Kidney (tissue), 14 donors: ENCODE data around the gene PTEN. TPM values are rescaled to one million over a fixed set of nuclear protein-coding genes. Genes with fewer than 3 reads are reported as not detected.

Experiments used
- DNase-seq, 5 donors: peaks; one replicate each; pipeline ENCODE4 v3.0.0-alpha.2; 2013 to 2020
- FAIRE-seq: peaks from 2 replicates; lab custom pipeline; 2012; peaks lifted over from hg19 to GRCh38; lab: Jason Lieb, UNC
- H3K27ac ChIP-seq, 2 donors: one replicate each; pipeline ENCODE4 v1.7.0; 2013; ENCODE audit warnings: low read depth in 2 of 2, low read length in 2 of 2, inconsistent platforms in 1 of 2
- H3K27me3 ChIP-seq: one replicate; pipeline ENCODE4 v1.7.1; 2013; ENCODE audit warnings: low read length, inconsistent platforms; ENCODE audit not compliant: control insufficient read depth, insufficient read depth
- H3K36me3 ChIP-seq, 3 donors: one replicate each; pipeline versions ENCODE4 v1.7.0 to v1.7.1; 2013; ENCODE audit warnings: low read length in 3 of 3, control low read depth in 1 of 3, inconsistent platforms in 1 of 3; ENCODE audit not compliant: insufficient read depth in 3 of 3, control insufficient read depth in 2 of 3
- H3K4me1 ChIP-seq, 3 donors: one replicate each; pipeline versions ENCODE4 v1.7.0 to v1.7.1; 2013; ENCODE audit warnings: low read length in 3 of 3, inconsistent platforms in 1 of 3, low read depth in 1 of 3; ENCODE audit not compliant: control insufficient read depth in 2 of 3, insufficient read depth in 2 of 3
- H3K4me3 ChIP-seq, 3 donors: one replicate each; pipeline versions ENCODE4 v1.7.0 to v1.8.1; 2013; ENCODE audit warnings: low read length in 3 of 3, control low read depth in 1 of 3, inconsistent platforms in 1 of 3
- H3K9ac ChIP-seq, 3 donors: one replicate each; pipeline versions ENCODE4 v1.7.0 to v1.7.1; 2013; ENCODE audit warnings: low read length in 3 of 3, control low read depth in 1 of 3, inconsistent platforms in 1 of 3
- H3K9me3 ChIP-seq, 3 donors: one replicate each; pipeline versions ENCODE4 v1.7.0 to v1.7.1; 2013; ENCODE audit warnings: low read length in 3 of 3, control low read depth in 1 of 3, inconsistent platforms in 1 of 3; ENCODE audit not compliant: control insufficient read depth in 2 of 3, insufficient read depth in 1 of 3
- CTCF ChIP-seq: IDR thresholded peaks from 3 replicates; pipeline ENCODE4 v1.5.1; 2012; ENCODE audit warnings: mild to moderate bottlenecking, moderate library complexity, borderline replicate concordance; ENCODE audit not compliant: insufficient read depth; ENCODE audit errors: extremely low read depth
- intact Hi-C: fragments of 100-400 bp; cut with DNase I; formaldehyde crosslinking; loops from one replicate; pipeline ENCODE4 v1.11.1; 2022
- polyA plus RNA-seq: library from polyadenylated mRNA; stranded (reverse); fragments of 350-450 nt; fragmentation: Illumina TruSeq; extraction: RNeasy Lipid Tissue Mini Kit (QIAGEN cat#74804); gene quantifications from one replicate; pipeline ENCODE4 v1.2.3, GENCODE V29; 2014; ENCODE audit warnings: low read depth, low replicate concordance; ENCODE audit not compliant: insufficient read depth
- total RNA-seq: library from RNA; stranded (reverse); fragmentation: NEBNext Ultra II Directional; extraction: Animal tissue kit (Norgen Biotek cat#: 25700); gene quantifications from one replicate; pipeline ENCODE4 v1.2.1, GENCODE V29; 2021
- donor health status: control.
- donor health status: control.
- donor health status: control.
- donor health status: control.
- donor health status: control.
- donor health status: DM: yes; HTN: yes; CAD: no.
- donor health status: Normal renal cell carcinoma (clear cell type).

PTEN gene
- total and polyA plus RNA-seq, 2 donors from 2014 or later = 22.3 to 154 TPM

GRCh38 chr10:87842776-87843497, 20.5 kb upstream of the PTEN start:
- Histone ChIP-seq H3K4me3 (no peak overlapping the region), H3K27ac (no peak overlapping the region), H3K27me3 (no peaks in the 10 kb centered on the region), H3K9me3 (no peaks in the 10 kb centered on the region), H3K4me1 (no peaks in the 10 kb centered on the region), H3K36me3 (no peaks in the 10 kb centered on the region), H3K9ac (no peak overlapping the region)
- no peak for TF ChIP-seq CTCF
- FAIRE-seq (no peak), DNase-seq (no peak)
- intact Hi-C loops = no loop called here

- no peaks in the 10 kb centered on the region for H3K4me1 ChIP-seq
- H3K4me3 ChIP-seq = no peak overlapping the region
- no peak overlapping the region for H3K27ac ChIP-seq
- no peak for FAIRE-seq
- H3K36me3 ChIP-seq = no peaks in the 10 kb centered on the region
- intact Hi-C loops = no loop called here
- TF ChIP-seq CTCF = no peak
- H3K9ac ChIP-seq = no peak overlapping the region
- no peak for DNase-seq
- no peaks in the 10 kb centered on the region for H3K27me3 ChIP-seq
- H3K9me3 ChIP-seq = no peaks in the 10 kb centered on the region
These were observed 19.7 kb upstream of the PTEN start for GRCh38 chr10:87843714-87844113.

GRCh38 chr10:87844837-87845623, 18.4 kb upstream of the PTEN start:
- intact Hi-C loops = no loop called here
- Histone ChIP-seq H3K4me1 (no peaks in the 10 kb centered on the region), H3K9me3 (no peaks in the 10 kb centered on the region), H3K36me3 (no peaks in the 10 kb centered on the region), H3K4me3 (no peak overlapping the region), H3K9ac (no peak overlapping the region), H3K27me3 (no peaks in the 10 kb centered on the region), H3K27ac (no peak overlapping the region)
- TF ChIP-seq CTCF = no peak
- FAIRE-seq (peak; percentile 15), DNase-seq (no peak)
